Esophagus muscularis mucosa (tissue), 4 donors: ENCODE results near the gene MMP14.

Experiments used
- CTCF ChIP-seq, 3 experiments: fragments of 200-600 bp in 2 of 3; fragments of 450-650 bp in 1 of 3; sonication (generic) in 2 of 3; IDR thresholded peaks; one replicate each; pipeline ENCODE4 v1.5.1; 2017 to 2019; ENCODE audit warnings: antibody characterized with exemption in 3 of 3, mild to moderate bottlenecking in 2 of 3, moderate library complexity in 1 of 3
- EP300 ChIP-seq: sonication (generic); formaldehyde crosslinking; IDR thresholded peaks from one replicate; pipeline ENCODE4 v1.6.1; 2017; ENCODE audit warnings: antibody characterized with exemption
- POLR2A ChIP-seq: fragments of 450-650 bp; IDR thresholded peaks from one replicate; pipeline ENCODE4 v1.6.1; 2017; ENCODE audit warnings: antibody characterized with exemption, moderate library complexity, mild to moderate bottlenecking, low read depth
- POLR2AphosphoS5 ChIP-seq, 2 donors: sonication (generic); formaldehyde crosslinking; IDR thresholded peaks; one replicate each; pipeline ENCODE4 v1.6.1; 2017; ENCODE audit warnings: antibody characterized with exemption in 2 of 2

- TF ChIP-seq POLR2A (no peak), CTCF (IDR thresholded peaks at IDR 0.05) (no peak), POLR2AphosphoS5 (IDR thresholded peaks at IDR 0.05) (no peak), EP300 (no peak)
These were observed 14.3 kb upstream of the MMP14 start for GRCh38 chr14:22822016-22822570.
